HG03064 (cell line): ENCODE results near the gene CD82.

Experiments
- ATAC-seq: cut with Tn5 transposase; IDR thresholded peaks from one replicate; pipeline ENCODE4 v1.9.1; 2021; ENCODE audit warnings: low read depth; ENCODE audit not compliant: unreplicated experiment

Gene CD82, protein sequence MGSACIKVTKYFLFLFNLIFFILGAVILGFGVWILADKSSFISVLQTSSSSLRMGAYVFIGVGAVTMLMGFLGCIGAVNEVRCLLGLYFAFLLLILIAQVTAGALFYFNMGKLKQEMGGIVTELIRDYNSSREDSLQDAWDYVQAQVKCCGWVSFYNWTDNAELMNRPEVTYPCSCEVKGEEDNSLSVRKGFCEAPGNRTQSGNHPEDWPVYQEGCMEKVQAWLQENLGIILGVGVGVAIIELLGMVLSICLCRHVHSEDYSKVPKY

GRCh38 chr11:44565211-44565952, at the start of gene CD82:
Gene CD82, plus strand, starts transcription at chr11:44565663. Its CDS starts 29,000 bp downstream, at chr11:44594663.
- peak; percentile 69 for ATAC-seq

GRCh38 chr11:44516688-44517507, 48.6 kb upstream of the CD82 start:
- no peak for ATAC-seq

GRCh38 chr11:44517541-44517940, 47.9 kb upstream of the CD82 start:
- no peak for ATAC-seq

GRCh38 chr11:44518968-44519550, 46.4 kb upstream of the CD82 start:
- no peak for ATAC-seq

- no peak for ATAC-seq
Observed at GRCh38 chr11:44519989-44520737, 45.3 kb upstream of the CD82 start.

GRCh38 chr11:44521148-44521547, 44.3 kb upstream of the CD82 start:
- no peak for ATAC-seq

DNA sequence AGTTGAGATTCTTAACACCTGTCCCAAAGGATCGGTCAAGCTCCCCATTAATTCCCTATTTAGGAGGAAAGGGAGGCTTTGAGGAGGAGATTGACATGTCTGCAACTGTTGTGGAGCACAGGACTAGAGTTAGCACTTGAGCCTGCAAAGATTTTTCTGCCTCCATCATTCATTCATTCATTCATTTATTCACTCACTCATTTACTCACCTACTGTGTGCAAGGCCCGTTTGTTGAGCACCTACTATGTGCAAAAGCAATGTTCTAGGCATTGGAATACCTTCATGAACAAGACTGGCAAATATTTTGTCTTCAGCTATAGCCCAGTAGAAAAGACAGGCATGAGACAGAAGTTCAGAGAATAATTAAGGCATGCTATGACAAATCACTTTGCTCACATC, 43.2 kb upstream of the CD82 start:
- ATAC-seq = no peak

GRCh38 chr11:44524346-44524745, 41.1 kb upstream of the CD82 start:
- no peak for ATAC-seq

GRCh38 chr11:44524751-44525201, 40.7 kb upstream of the CD82 start:
- ATAC-seq = no peak

DNA sequence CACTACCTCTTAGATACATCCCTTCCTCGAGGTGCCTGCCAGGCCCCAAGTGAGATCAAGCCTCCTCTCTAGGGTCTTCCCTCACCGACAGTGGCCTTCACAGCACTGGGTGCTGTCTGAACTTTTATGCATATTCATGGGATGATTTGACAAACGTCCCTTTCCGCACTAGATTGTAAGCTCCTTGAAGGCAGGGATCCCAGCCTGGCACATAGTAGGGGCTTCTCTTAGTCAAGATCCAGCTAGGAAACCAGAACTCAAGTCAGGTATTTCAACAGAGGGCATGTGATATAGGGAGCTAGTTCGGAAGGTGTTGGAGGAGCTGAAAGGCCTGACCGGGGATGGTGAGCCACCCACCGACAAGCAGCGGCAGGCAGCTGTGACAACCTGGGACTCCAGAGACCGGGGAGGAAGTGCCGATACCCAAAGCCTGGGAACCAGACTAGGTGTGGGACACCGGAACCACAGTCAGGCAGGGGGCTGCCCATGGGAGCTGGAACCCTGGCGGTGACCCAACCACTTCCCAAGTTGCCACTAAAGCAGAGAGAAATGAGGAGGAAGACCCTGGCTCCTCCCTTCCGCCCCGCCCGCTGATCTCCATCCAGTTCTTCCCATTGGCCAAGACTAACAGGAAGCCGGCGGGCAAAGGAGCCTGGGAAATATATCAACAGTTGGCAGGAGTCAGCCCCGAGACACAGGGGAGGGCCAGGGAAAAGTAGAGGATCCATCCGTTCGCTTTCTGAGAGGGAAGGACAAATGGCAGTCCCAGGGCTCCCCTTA, 39.8 kb upstream of the CD82 start:
- ATAC-seq = no peak

DNA sequence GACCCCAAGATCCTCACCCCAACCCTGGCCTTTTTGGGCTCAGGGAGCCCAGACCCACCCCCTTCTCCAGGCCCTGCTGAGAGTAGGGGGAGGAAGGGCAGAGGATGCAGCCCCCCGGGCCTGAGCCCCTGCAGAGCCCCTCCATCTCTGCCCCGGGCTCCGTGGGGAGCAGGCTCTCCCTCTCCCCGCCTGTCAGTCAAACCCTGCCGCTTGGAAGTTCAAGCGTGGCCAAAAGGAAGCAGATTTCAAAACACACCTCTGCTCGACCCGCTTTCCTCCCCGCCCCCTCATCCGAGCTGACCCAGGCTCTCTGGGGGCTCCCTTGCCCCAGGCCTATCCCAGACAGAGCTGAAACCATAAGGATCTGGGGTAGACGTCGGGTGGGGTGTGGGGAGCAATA, 39.0 kb upstream of the CD82 start:
- no peak for ATAC-seq

DNA sequence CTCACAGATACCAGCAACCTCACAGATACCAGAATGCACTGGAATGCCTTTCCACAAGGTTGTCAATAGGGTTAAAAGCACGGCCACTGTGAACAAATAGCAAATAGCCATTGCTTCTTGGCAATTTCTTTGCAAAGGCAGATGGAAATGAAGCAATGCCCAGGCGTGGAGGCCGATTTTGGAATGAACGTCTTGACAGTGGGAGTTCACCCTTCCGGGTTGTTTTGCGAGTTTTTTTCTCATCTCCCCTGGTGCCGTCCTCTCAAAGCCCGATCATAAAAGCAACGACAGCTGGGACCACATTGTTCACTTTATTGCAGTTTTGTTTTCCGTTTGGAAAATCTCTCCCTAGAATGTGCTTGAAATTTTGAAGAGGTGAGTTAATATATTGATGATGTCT, 38.0 kb upstream of the CD82 start:
- ATAC-seq = no peak

DNA sequence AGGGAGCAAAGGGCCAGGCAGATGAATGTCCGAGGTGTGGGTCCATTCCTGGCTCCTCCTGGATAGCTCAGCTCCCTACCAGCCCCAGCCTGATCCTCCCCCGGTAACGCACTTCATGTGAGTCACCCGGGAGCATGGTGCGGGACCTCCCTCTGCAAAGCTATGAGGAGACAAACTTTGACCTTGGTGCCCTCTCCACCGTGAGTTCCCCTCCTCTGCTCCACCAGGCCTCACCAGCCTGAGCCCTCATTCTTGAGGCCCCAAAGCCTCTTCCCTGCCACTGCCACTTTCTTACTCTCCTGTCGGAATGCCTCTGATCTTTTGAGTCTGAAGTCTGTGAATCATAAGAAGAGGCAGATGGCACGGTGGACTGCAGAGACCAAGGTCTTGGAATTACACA, 37.4 kb upstream of the CD82 start:
- no peak for ATAC-seq

- ATAC-seq = no peak
Observed at GRCh38 chr11:44528581-44528980, 36.9 kb upstream of the CD82 start.

GRCh38 chr11:44529895-44530412, 35.5 kb upstream of the CD82 start:
- no peak for ATAC-seq

DNA sequence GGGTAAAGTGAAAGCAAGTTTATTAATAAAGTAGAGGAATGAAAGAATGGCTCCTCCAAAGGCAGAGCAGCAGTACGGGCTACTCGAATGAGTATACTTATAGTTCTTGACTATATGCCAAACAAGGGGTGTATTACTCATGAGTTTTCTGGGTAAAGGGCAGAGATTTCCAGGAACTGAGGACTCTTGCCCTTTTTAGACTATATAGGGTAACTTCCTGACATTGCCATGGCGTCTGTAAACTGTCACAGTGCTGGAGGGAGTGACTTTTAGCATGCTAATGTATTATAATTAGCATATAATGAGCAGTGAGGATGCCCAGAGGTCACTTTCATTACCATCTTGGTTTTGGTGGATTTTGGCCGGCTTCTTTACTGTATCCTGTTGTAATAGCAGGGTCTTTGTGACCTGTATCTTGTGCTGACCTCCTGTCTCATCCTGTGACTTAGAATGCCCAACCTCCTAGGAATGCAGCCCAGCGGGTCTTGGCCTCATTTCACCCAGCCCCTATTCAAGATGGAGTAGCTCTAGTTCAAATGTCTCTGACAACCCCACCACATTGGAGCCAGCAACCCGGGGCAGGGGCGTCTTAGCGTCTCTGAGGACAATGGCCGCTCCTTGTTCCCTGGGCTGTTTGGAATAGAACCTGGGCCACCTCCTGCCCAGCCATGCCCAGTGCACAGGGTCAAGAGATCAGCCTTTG, 34.9 kb upstream of the CD82 start:
- no peak for ATAC-seq

DNA sequence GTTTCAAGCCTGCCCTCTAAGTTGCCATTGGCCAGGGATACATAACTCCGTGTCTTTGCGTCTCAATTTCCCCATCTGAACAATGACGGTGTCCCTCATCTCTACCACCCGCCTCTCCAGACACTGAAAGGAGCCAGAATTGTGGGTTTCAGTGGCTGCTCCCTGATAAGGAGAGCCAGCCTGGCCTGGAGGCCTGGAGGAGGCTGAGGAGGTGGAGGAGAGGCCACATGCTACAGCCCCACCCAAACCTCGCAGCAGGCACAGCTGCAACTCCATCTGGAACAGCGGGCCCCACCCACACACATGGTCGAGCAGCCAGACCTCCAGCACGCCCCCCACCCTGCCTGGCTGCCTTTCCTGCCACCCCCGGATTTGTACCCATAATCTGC, 34.4 kb upstream of the CD82 start:
- no peak for ATAC-seq

- ATAC-seq = no peak
Observed at GRCh38 chr11:44531636-44532035, 33.8 kb upstream of the CD82 start.

DNA sequence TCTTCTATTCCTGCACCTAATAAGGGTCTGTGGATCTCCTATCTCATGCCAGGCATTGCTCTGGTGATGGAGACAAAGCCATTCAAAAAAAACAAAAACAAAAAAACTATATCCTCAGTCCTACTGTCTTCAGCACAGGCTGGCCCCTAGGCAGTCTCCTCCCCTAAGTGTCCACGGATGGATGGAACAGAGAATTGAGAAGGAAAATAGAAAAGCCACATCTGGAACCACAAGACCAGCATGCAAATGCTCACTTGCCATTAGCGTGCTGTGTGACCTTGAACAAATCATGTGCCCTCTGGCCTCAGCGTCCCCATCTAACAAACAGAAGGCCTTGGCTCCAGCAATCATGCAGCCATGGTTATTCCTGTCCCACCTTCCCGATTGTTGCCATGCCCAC, 32.7 kb upstream of the CD82 start:
- ATAC-seq = no peak
